ENCODE measurements around the gene MEGF9.

DNA sequence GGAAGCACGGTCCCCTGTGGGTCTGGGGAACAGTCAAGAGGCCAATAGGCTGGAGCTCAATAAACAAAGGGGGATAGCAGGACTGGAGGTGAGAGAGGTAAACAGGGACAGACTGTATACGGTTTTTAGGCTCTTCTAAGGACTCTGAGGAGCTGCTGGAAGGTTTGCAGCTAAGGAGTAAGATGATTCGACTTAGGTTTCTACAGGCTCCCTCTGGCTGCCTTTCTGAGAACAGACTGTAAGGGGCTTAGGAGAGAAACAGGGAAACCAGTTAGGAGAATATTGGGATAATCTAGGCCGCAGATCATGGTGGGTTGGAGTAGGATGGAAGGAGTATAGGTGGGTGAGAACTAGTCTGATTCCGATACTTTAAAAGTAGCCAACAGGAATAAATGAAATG, 144.7 kb downstream of the MEGF9 start:
- TF ChIP-seq POLR2A (IDR thresholded peaks at IDR 0.05) (no peak), EP300 (IDR thresholded peaks at IDR 0.05) (no peak)

All from sigmoid colon (tissue), 4 donors.